ENCODE data around the gene ARHGAP33. TPM values are rescaled to one million over a fixed set of nuclear protein-coding genes. Genes with fewer than 3 reads are reported as not detected.

Gene ARHGAP33
- total RNA-seq, 1 experiment from 2014 or later, result 43.9 TPM

DNA sequence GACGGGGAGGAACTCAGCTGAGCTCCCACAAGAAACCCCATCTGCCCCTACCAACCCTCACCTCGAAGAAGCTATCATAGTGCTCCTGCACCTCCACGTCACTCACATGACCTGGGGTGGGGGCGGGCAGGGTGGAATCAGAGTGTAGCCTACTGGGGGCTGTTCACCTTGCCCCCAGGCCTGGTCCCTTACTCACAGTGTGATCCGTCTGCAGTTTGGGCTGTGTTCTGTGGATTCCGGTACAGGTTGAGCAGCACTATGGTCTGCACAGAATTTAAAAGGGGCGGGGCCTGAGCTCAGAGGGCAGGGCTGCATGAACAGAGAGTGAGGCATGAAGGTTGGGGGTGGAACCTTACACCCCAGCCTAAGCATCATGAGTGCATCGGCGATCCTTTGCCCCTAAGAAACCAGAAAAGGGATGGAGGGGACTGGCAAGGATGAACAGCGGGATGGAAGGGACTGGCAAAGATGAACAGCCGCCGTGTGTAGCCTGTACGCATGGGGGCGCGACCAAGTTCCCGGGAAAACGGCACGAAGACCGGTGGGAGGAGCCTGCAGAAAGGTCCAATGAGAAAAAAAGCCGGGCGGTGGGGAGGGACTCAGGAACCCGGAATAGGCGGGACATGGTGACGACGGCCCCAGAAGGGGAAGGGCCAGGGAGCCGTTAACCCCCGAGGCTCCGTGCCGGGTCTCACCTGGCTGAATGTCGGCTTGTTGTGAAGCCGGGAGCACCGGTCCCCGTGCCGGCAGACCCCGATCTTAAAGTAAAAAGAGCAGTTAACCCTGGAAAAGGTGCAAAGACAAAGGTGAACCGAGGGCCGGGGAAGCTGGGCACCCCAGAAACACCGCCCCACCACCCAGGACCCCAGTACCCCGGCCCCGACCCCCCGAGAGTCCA lies 30.7 kb upstream of the ARHGAP33 start:
- H3K4me3 Mint-ChIP-seq, result peak overlapping the region; percentile 98
- no peaks in the 10 kb centered on the region for H3K9me3 Mint-ChIP-seq
- ATAC-seq (peak; percentile 43), DNase-seq (ENCODE audit: low spot score) (peak; percentile 96)
- H3K4me1 Mint-ChIP-seq, result peaks cover 27% of the 10 kb centered on the region
- H3K27ac Mint-ChIP-seq, result peak overlapping the region; percentile 99
- CTCF ChIA-PET, result interaction anchor here (0.6 to 2.0 kb wide), 19 partner anchors 12 to 309 kb away, joined by 3 to 41 read pairs (median 4); partner anchors contain the start of genes COX6B1, HSPB6, KIRREL2 and PROSER3
- peaks cover 6% of the 10 kb centered on the region; the same call in 1 of the 2 replicates for H3K36me3 Mint-ChIP-seq
- TF ChIP-seq FOXP1 (CRISPR knock-in tag; IDR thresholded peaks at IDR 0.05; ENCODE audit: borderline replicate concordance), result 0 out of 2 replicates have a peak, but pooled peaks have one; percentile 17
- no peak for TF ChIP-seq SMAD3 (CRISPR knock-in tag; IDR thresholded peaks at IDR 0.05; ENCODE audit: borderline replicate concordance)
- peak; percentile 43 for TF ChIP-seq SP1 (CRISPR knock-in tag; conservative IDR thresholded peaks at IDR 0.05)
- no peak for TF ChIP-seq ZNF263 (CRISPR knock-in tag; IDR thresholded peaks at IDR 0.05; ENCODE audit: low read depth)
- TF ChIP-seq TEAD1 (CRISPR knock-in tag; IDR thresholded peaks at IDR 0.05), result peak; percentile 26; the same call in 1 of the 2 replicates
- TF ChIP-seq, protein P1, sequence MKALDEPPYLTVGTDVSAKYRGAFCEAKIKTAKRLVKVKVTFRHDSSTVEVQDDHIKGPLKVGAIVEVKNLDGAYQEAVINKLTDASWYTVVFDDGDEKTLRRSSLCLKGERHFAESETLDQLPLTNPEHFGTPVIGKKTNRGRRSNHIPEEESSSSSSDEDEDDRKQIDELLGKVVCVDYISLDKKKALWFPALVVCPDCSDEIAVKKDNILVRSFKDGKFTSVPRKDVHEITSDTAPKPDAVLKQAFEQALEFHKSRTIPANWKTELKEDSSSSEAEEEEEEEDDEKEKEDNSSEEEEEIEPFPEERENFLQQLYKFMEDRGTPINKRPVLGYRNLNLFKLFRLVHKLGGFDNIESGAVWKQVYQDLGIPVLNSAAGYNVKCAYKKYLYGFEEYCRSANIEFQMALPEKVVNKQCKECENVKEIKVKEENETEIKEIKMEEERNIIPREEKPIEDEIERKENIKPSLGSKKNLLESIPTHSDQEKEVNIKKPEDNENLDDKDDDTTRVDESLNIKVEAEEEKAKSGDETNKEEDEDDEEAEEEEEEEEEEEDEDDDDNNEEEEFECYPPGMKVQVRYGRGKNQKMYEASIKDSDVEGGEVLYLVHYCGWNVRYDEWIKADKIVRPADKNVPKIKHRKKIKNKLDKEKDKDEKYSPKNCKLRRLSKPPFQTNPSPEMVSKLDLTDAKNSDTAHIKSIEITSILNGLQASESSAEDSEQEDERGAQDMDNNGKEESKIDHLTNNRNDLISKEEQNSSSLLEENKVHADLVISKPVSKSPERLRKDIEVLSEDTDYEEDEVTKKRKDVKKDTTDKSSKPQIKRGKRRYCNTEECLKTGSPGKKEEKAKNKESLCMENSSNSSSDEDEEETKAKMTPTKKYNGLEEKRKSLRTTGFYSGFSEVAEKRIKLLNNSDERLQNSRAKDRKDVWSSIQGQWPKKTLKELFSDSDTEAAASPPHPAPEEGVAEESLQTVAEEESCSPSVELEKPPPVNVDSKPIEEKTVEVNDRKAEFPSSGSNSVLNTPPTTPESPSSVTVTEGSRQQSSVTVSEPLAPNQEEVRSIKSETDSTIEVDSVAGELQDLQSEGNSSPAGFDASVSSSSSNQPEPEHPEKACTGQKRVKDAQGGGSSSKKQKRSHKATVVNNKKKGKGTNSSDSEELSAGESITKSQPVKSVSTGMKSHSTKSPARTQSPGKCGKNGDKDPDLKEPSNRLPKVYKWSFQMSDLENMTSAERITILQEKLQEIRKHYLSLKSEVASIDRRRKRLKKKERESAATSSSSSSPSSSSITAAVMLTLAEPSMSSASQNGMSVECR (CRISPR knock-in tag; IDR thresholded peaks at IDR 0.05; ENCODE audit: borderline replicate concordance), result peak; percentile 63; the same call in 1 of the 2 replicates
- TF ChIP-seq MAX (CRISPR knock-in tag; IDR thresholded peaks at IDR 0.05), result peak; percentile 67; the same call in 1 of the 2 replicates
- H3K27me3 Mint-ChIP-seq (ENCODE audit: low read depth), result no peaks in the 10 kb centered on the region
- POLR2A ChIA-PET, result interaction anchor here (0.6 to 1.5 kb wide), 6 partner anchors 12 to 234 kb away, joined by 3 to 5 read pairs (median 4); partner anchors contain the start of genes HSPB6 and KMT2B

DNA sequence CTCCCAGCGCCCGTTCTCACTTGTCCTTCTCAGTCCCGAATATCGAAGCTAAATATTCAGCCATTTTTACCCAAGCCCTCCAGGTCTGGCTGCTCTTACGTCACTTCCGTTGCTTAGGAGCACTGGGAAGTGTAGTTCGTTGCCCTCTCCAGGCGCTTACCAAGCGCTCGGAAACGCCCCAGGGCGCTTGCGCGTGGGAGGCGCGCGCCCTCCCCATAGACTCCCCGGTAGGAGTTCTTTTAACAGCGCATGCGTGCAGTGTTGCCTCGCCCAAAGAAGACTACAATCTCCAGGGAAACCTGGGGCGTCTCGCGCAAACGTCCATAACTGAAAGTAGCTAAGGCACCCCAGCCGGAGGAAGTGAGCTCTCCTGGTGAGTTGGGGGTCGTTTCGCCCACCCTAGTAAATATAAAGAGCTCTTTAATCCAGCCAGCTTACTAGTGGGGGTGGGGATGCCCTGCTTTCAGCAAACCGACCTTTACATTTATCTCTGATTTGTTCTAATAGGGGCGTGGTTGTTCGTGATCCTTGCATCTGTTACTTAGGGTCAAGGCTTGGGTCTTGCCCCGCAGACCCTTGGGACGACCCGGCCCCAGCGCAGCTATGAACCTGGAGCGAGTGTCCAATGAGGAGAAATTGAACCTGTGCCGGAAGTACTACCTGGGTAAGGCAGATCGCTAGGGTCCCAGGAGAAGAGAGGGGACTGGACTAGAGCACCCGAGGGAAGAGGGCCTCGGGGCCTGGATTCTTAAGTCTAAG lies 29.9 kb upstream of the ARHGAP33 start, which contains the start of the genes PSENEN and U2AF1L4:
Gene PSENEN, plus strand, starts transcription at position 324 of the 759 bp plus-strand sequence. Its CDS starts 280 bp downstream, at position 604.
Gene U2AF1L4, minus strand, starts transcription at position 91 of the 759 bp plus-strand sequence. Its CDS starts 27 bp downstream, at position 64.
- peak; percentile 96 for DNase-seq (ENCODE audit: low spot score)
- H3K4me1 Mint-ChIP-seq, result peaks cover 27% of the 10 kb centered on the region
- CTCF ChIA-PET, result interaction anchor here (0.6 to 2.0 kb wide), 17 partner anchors 11 to 309 kb away, joined by 3 to 41 read pairs (median 4); partner anchors contain the start of genes COX6B1, HSPB6, KIRREL2 and PROSER3
- peak within 1 kb of the TSS; percentile 99 for H3K27ac Mint-ChIP-seq
- ATAC-seq, result peak; percentile 29
- TF ChIP-seq GABPB1 (CRISPR knock-in tag; IDR thresholded peaks at IDR 0.05) (peak; percentile 68), ZNF416 (CRISPR knock-in tag; IDR thresholded peaks at IDR 0.05) (no peak), CREM (CRISPR knock-in tag; IDR thresholded peaks at IDR 0.05) (peak; percentile 88; the same call in 1 of the 2 replicates)
- TF ChIP-seq, protein P2, sequence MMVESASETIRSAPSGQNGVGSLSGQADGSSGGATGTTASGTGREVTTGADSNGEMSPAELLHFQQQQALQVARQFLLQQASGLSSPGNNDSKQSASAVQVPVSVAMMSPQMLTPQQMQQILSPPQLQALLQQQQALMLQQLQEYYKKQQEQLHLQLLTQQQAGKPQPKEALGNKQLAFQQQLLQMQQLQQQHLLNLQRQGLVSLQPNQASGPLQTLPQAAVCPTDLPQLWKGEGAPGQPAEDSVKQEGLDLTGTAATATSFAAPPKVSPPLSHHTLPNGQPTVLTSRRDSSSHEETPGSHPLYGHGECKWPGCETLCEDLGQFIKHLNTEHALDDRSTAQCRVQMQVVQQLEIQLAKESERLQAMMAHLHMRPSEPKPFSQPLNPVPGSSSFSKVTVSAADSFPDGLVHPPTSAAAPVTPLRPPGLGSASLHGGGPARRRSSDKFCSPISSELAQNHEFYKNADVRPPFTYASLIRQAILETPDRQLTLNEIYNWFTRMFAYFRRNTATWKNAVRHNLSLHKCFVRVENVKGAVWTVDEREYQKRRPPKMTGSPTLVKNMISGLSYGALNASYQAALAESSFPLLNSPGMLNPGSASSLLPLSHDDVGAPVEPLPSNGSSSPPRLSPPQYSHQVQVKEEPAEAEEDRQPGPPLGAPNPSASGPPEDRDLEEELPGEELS (CRISPR knock-in tag; IDR thresholded peaks at IDR 0.05), result no peak
- TF ChIP-seq, protein P3, sequence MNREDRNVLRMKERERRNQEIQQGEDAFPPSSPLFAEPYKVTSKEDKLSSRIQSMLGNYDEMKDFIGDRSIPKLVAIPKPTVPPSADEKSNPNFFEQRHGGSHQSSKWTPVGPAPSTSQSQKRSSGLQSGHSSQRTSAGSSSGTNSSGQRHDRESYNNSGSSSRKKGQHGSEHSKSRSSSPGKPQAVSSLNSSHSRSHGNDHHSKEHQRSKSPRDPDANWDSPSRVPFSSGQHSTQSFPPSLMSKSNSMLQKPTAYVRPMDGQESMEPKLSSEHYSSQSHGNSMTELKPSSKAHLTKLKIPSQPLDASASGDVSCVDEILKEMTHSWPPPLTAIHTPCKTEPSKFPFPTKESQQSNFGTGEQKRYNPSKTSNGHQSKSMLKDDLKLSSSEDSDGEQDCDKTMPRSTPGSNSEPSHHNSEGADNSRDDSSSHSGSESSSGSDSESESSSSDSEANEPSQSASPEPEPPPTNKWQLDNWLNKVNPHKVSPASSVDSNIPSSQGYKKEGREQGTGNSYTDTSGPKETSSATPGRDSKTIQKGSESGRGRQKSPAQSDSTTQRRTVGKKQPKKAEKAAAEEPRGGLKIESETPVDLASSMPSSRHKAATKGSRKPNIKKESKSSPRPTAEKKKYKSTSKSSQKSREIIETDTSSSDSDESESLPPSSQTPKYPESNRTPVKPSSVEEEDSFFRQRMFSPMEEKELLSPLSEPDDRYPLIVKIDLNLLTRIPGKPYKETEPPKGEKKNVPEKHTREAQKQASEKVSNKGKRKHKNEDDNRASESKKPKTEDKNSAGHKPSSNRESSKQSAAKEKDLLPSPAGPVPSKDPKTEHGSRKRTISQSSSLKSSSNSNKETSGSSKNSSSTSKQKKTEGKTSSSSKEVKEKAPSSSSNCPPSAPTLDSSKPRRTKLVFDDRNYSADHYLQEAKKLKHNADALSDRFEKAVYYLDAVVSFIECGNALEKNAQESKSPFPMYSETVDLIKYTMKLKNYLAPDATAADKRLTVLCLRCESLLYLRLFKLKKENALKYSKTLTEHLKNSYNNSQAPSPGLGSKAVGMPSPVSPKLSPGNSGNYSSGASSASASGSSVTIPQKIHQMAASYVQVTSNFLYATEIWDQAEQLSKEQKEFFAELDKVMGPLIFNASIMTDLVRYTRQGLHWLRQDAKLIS (CRISPR knock-in tag; IDR thresholded peaks at IDR 0.05; ENCODE audit: borderline replicate concordance), result no peak
- H3K27me3 Mint-ChIP-seq (ENCODE audit: low read depth), result no peaks in the 10 kb centered on the region
- peaks cover 6% of the 10 kb centered on the region; the same call in 1 of the 2 replicates for H3K36me3 Mint-ChIP-seq
- no peaks in the 10 kb centered on the region for H3K9me3 Mint-ChIP-seq
- POLR2A ChIA-PET, result interaction anchor here (0.6 to 1.5 kb wide), 6 partner anchors 11 to 218 kb away, joined by 3 to 6 read pairs (median 4); partner anchors contain the start of genes HSPB6 and KMT2B
- peak within 1 kb of the TSS; percentile 98 for H3K4me3 Mint-ChIP-seq

Data from WTC11 (cell line).